DOHH2 (cell line): Measurements from ENCODE around the gene DNM1.

Experiments used
- H3F3A ChIP-seq: fragments of 200-600 bp; sonication (generic), shearing (Covaris generic); 2 replicates; pipeline ENCODE4 v1.6.0; 2016; ENCODE audit warnings: antibody characterized with exemption, mild to moderate bottlenecking; ENCODE audit not compliant: control insufficient read depth, insufficient read depth
- H3K27ac ChIP-seq: fragments of 200-600 bp; sonication (generic); 2 replicates; pipeline ENCODE4 v1.5.1; 2014; ENCODE audit warnings: low read depth, mild to moderate bottlenecking, low read length, moderate library complexity
- H3K27me3 ChIP-seq: fragments of 200-600 bp; sonication (generic); 2 replicates; pipeline ENCODE4 v1.6.1; 2014; ENCODE audit warnings: mild to moderate bottlenecking, low read length, mixed read lengths; ENCODE audit not compliant: control insufficient read depth
- H3K36me3 ChIP-seq: fragments of 200-600 bp; sonication (generic); 2 replicates; pipeline ENCODE4 v1.6.1; 2014; ENCODE audit warnings: mild to moderate bottlenecking, low read length, moderate library complexity, mixed read lengths; ENCODE audit not compliant: control insufficient read depth
- H3K4me1 ChIP-seq: fragments of 200-600 bp; sonication (generic); 2 replicates; pipeline ENCODE4 v1.6.1; 2014; ENCODE audit warnings: mild to moderate bottlenecking, low read length, mixed read lengths; ENCODE audit not compliant: control insufficient read depth
- H3K4me2 ChIP-seq: fragments of 200-600 bp; sonication (generic); 2 replicates; pipeline ENCODE4 v1.6.0; 2014; ENCODE audit warnings: mild to moderate bottlenecking, low read length, moderate library complexity
- H3K4me3 ChIP-seq: fragments of 200-600 bp; sonication (generic); 2 replicates; pipeline ENCODE4 v1.5.1; 2014; ENCODE audit warnings: mild to moderate bottlenecking, low read length, mixed read lengths
- H3K79me2 ChIP-seq: fragments of 200-600 bp; sonication (generic); 2 replicates; pipeline ENCODE4 v1.6.1; 2014; ENCODE audit warnings: mild to moderate bottlenecking, low read length, mixed read lengths; ENCODE audit not compliant: control insufficient read depth
- H3K9me2 ChIP-seq: fragments of 200-600 bp; sonication (generic); replicated peaks from 2 replicates; pipeline ENCODE4 v1.6.1; 2014; ENCODE audit warnings: mild to moderate bottlenecking, low read length, mixed read lengths; ENCODE audit not compliant: control insufficient read depth
- H3K9me3 ChIP-seq: fragments of 200-600 bp; sonication (generic); 2 replicates; pipeline ENCODE4 v1.6.1; 2014; ENCODE audit warnings: antibody characterized with exemption, low read length, mixed read lengths; ENCODE audit not compliant: control insufficient read depth, insufficient read depth
- H4K20me1 ChIP-seq: fragments of 200-600 bp; sonication (generic); 2 replicates; pipeline ENCODE4 v1.6.0; 2014; ENCODE audit warnings: low read depth, mild to moderate bottlenecking, antibody characterized with exemption, low read length, moderate library complexity; ENCODE audit not compliant: control insufficient read depth, insufficient read depth
- CTCF ChIP-seq: fragments of 200-600 bp; sonication (generic); IDR thresholded peaks from one replicate; pipeline ENCODE4 v1.5.1; 2014; ENCODE audit warnings: antibody characterized with exemption, mild to moderate bottlenecking, low read depth, low read length; ENCODE audit not compliant: poor library complexity, severe bottlenecking
- EZH2phosphoT487 ChIP-seq: fragments of 200-600 bp; sonication (generic); IDR thresholded peaks from 2 replicates; pipeline ENCODE4 v1.6.1; 2017; ENCODE audit warnings: borderline replicate concordance, mild to moderate bottlenecking, antibody characterized with exemption, low read length, moderate library complexity, mixed read lengths

The DNM1 gene

DNA sequence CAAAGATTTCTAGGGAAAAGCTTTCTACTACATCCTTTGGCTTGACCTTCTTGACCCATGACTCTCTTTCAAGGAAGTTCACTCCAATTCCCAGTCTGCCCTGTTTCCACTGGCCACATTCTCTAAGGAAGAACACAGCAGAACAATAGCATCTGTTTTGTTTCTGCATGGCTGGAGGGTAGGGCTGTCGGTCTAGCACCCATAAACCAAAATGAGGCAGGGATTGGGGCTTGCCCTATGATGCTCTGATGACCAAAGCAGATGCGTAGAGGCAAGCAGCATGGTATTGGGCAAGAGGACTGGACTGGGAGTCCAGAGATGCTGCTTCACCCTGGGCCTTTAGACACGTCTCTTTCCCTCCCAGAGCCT lies 48.5 kb downstream of the DNM1 start:
- no peaks in the 10 kb centered on the region for H3K9me3 ChIP-seq
- H4K20me1 ChIP-seq = no peaks in the 10 kb centered on the region; the same call in 1 of the 2 replicates
- no peaks in the 10 kb centered on the region for H3K9me2 ChIP-seq
- H3K27me3 ChIP-seq = peaks cover 35% of the 10 kb centered on the region
- H3K79me2 ChIP-seq = no peaks in the 10 kb centered on the region
- H3K4me3 ChIP-seq = no peak overlapping the region
- H3K4me2 ChIP-seq = no peak overlapping the region
- H3F3A ChIP-seq = no peaks in the 10 kb centered on the region
- H3K36me3 ChIP-seq = no peaks in the 10 kb centered on the region
- no peak overlapping the region for H3K27ac ChIP-seq
- peaks cover 22% of the 10 kb centered on the region for H3K4me1 ChIP-seq
- no peak for TF ChIP-seq EZH2phosphoT487
- no peak for TF ChIP-seq CTCF

DNA sequence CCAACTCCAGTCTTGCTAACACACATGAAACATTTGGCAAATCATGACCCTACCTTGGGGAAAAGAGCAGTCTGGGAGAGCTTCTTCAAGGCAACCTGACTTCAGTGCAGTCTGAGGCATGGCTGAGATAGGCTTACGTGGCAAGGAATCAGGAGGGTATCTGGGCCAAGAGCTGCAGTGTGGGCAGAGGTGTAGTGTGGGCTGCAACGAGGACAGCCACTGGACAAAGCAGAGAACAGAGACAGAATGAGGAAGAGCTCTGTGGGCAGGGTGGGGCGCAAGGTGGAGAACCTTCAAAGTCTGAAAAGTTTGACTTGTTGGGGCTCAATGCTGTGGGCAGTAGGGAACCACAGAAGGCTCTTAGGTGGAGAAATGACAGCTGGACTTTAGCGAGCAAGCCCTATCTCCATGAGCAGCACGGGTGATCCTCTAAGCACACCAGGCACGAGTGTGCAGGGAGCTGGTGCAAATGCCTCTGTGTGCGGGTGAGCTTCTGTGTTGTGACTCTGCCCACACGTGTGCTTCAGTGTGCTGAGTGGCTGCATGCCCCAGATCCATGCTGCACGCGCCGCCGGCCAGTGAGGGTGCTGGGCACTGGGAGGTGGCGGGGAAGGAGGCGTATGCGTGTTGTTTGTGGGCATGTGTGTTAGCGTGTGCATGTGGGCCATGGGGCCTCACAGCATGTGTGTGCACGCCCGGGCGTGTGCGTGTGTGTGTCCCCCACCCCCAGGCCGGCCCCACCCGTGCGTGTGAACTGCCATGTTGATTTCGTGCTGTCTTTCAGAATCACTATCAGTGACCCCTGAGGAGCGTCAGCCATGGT lies 49.3 kb downstream of the DNM1 start:
- H3F3A ChIP-seq = no peaks in the 10 kb centered on the region
- H3K36me3 ChIP-seq = no peaks in the 10 kb centered on the region
- H3K4me1 ChIP-seq = peaks cover 22% of the 10 kb centered on the region
- H3K4me2 ChIP-seq = no peak overlapping the region
- no peak overlapping the region for H3K27ac ChIP-seq
- H4K20me1 ChIP-seq = no peaks in the 10 kb centered on the region; the same call in 1 of the 2 replicates
- H3K79me2 ChIP-seq = no peaks in the 10 kb centered on the region
- H3K9me3 ChIP-seq = no peaks in the 10 kb centered on the region
- H3K9me2 ChIP-seq = no peaks in the 10 kb centered on the region
- peaks cover 31% of the 10 kb centered on the region for H3K27me3 ChIP-seq
- no peak for TF ChIP-seq CTCF
- TF ChIP-seq EZH2phosphoT487 = no peak
- no peak overlapping the region for H3K4me3 ChIP-seq

- peaks cover 29% of the 10 kb centered on the region for H3K27me3 ChIP-seq
- H3K27ac ChIP-seq = no peak overlapping the region
- TF ChIP-seq EZH2phosphoT487 (no peak), CTCF (no peak)
- H3K4me2 ChIP-seq = no peak overlapping the region
- no peak overlapping the region for H3K4me3 ChIP-seq
- H3K4me1 ChIP-seq = peaks cover 22% of the 10 kb centered on the region
- H3K9me2 ChIP-seq = no peaks in the 10 kb centered on the region
- H3K79me2 ChIP-seq = no peaks in the 10 kb centered on the region
- H3K9me3 ChIP-seq = no peaks in the 10 kb centered on the region
- H4K20me1 ChIP-seq = no peaks in the 10 kb centered on the region; the same call in 1 of the 2 replicates
- H3F3A ChIP-seq = no peaks in the 10 kb centered on the region
- no peaks in the 10 kb centered on the region for H3K36me3 ChIP-seq
These were observed 50.2 kb downstream of the DNM1 start for GRCh38 chr9:128253140-128253990.
